Mammary epithelial cell (primary cell): ENCODE measurements around the gene MUC3A.

Source experiments
- EZH2 ChIP-seq: IDR thresholded peaks from 2 replicates; pipeline ENCODE4 v1.6.1; 2012; ENCODE audit warnings: low read length, inconsistent platforms, borderline replicate concordance
- TF ChIP-seq, protein P1 (sequence below), 2 donors: IDR thresholded peaks in 1 of 2; conservative IDR thresholded peaks in 1 of 2; 2 replicates each; pipeline ENCODE4 v1.5.1; 2011 to 2012; ENCODE audit warnings: inconsistent platforms in 2 of 2, low read length in 2 of 2, mild to moderate bottlenecking in 2 of 2, control low read depth in 1 of 2, low read depth in 1 of 2; ENCODE audit not compliant: insufficient read depth in 1 of 2; ENCODE audit errors: extremely low read depth in 1 of 2

- TF ChIP-seq, protein P1, sequence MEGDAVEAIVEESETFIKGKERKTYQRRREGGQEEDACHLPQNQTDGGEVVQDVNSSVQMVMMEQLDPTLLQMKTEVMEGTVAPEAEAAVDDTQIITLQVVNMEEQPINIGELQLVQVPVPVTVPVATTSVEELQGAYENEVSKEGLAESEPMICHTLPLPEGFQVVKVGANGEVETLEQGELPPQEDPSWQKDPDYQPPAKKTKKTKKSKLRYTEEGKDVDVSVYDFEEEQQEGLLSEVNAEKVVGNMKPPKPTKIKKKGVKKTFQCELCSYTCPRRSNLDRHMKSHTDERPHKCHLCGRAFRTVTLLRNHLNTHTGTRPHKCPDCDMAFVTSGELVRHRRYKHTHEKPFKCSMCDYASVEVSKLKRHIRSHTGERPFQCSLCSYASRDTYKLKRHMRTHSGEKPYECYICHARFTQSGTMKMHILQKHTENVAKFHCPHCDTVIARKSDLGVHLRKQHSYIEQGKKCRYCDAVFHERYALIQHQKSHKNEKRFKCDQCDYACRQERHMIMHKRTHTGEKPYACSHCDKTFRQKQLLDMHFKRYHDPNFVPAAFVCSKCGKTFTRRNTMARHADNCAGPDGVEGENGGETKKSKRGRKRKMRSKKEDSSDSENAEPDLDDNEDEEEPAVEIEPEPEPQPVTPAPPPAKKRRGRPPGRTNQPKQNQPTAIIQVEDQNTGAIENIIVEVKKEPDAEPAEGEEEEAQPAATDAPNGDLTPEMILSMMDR (conservative IDR thresholded peaks at IDR 0.05 in 1 of 2, IDR thresholded peaks at IDR 0.05 in 1 of 2; ENCODE audit: extremely low read depth in 1 of 2, insufficient read depth in 1 of 2, low read depth in 1 of 2, low read length in 2 of 2): no peak
- TF ChIP-seq EZH2: no peak
Measured at GRCh38 chr7:100971111-100972001, 22.0 kb downstream of the MUC3A start.
